Raji (cell line): ENCODE results near the gene CD14.

Experiments
- POLR2A ChIP-seq: IDR thresholded peaks from 2 replicates; pipeline ENCODE4 v1.6.1; 2011; ENCODE audit warnings: low read depth, low read length, control low read depth; ENCODE audit not compliant: insufficient read depth

The CD14 gene

DNA sequence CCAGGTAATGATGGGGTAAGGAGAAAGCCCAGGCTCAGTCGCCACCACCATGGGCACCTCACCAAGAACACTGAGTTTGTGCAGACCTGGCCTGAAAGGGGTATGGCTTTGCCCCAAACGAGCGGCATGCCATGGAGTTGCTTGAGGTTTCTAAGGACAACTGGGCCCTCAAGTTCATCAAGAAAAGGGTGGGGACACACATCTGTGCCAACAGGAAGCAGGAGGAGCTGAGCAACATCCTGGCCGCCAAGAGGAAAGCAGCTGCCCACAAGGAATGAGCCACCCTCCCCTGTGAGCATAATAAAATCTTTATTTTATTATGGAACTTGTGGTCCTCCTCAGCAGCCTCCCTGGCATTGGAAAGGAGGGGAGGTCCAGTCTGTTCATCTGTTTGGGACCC lies 23.8 kb downstream of the CD14 start:
- TF ChIP-seq POLR2A = no peak

DNA sequence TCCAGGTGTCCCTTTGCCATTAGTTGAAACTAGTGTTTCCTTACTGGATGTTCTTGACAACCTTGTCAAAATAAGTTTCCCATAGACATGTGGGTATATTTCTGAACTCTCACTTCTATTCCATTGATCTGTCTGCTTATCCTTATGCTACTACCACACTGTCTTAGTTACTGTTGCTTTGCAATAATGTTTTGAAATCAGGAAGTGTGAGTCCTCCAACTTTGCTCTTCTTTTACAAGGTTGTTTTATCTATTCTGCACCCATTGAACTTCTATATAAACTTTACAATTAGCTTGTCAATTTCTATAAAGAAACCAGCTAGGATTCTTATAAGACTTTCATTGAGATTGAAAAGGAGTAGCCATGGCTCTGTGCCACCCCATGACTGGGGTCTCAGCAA lies 24.3 kb downstream of the CD14 start:
- no peak for TF ChIP-seq POLR2A

DNA sequence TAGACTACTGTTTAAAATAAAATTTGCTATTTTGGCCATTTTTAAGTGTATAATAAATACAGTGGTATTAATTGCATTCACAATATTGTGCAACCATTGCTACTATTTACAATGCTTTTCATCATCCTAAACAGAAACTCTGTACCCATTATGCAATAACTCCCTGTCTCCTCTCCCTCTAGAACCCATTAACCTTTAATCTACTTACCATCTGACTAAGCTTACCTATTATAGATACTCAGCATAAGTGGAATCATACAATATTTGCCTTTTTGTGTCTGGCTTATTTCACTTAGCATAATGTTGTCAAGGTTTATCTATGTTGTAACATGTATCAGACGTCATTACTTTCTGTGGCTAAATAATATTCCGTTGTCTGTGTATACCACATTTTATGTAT lies 25.9 kb downstream of the CD14 start:
- no peak for TF ChIP-seq POLR2A

DNA sequence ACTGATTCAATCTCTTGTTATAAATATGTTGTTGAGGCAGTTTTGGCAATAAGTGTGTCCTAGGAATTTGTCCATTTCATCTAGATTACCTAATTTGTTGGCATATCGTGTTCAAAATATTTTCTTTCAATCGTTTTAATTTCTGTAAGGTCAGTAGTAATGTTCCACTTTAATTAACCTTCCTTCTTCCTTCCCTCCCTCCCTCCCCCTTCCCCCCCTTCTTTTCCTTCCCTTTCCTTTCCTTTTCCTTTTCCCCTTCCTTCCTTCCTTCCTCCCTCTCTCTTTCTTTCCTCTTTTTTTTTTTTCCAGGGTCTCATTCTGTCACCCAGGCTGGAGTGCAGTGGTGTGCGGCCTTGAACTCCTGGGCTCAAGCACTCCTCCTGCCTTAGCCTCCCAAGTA lies 27.1 kb downstream of the CD14 start:
- TF ChIP-seq POLR2A = no peak

DNA sequence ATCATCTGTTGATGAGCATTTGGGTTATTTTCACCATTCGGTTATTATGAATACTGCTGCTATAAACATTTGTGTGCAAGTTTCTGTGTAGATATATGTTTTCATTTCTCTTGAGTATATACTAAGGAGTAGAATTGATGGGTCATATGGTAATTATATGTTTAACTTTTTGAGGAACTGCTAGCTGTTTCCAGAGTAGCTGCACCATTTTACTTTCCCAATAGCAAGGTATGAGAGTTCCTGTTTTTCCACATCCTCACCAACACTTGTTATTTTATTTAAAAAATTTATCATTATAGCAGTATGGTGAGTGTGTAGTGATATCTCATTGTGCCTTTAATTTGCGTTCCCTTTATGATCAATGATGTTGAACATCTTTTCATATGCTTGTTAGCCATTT lies 29.2 kb downstream of the CD14 start:
- TF ChIP-seq POLR2A = no peak

DNA sequence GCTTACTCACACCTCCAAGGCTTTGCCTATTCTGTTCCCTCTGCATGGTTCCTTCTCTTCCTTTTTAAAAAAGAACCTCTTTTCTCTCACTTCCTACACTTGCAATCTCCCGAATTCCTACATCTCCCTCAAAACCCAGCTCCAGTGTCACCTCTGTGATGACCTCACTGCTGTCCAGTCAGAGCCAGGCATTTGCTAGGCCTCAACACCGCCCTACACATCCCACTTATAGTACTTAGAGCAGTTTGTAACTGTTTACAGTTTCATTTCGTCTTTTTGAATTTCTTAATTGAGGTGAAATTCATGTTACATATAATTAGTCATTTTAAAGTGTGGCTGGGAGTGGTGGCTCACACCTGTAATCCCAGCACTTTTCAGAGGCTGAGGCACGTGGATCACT lies 30.8 kb downstream of the CD14 start:
- TF ChIP-seq POLR2A = no peak

DNA sequence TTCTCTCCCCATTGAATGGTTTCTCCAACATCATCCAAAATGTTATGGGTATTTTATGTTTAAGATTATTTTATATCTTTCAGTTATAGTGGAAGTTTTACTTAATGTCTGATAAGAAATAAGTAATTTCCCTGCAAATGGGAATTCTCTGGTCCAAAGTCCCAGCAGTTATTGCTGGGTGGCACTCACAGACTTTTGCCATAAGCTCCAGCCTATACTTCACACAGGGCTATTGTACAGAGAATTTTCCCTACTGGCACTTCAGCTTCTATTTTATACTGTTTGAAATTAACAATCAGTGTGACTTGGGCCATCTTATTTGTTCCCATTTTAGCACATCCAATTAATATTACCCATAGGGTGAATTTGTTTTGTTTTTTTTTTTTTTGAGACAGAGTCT lies 32.9 kb downstream of the CD14 start:
- no peak for TF ChIP-seq POLR2A

DNA sequence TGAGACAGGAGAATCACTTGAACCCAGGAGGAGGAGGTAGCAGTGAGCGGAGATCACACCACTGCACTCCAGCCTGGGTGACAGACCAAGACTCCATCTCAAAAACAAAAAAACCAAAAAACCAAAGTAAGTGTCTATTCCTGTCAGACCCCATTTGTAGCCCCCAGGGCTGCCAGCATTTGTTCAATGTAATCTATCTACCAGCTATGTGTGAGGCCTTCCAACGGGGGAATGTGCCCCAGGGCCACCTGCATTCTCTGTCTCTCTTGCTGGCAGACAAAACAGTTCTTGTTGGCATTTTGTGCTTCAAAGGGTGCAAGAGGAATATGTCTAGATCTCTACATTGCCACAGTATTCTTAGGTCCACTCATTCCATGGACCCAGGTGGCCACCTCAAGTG lies 34.1 kb downstream of the CD14 start:
- TF ChIP-seq POLR2A = no peak

DNA sequence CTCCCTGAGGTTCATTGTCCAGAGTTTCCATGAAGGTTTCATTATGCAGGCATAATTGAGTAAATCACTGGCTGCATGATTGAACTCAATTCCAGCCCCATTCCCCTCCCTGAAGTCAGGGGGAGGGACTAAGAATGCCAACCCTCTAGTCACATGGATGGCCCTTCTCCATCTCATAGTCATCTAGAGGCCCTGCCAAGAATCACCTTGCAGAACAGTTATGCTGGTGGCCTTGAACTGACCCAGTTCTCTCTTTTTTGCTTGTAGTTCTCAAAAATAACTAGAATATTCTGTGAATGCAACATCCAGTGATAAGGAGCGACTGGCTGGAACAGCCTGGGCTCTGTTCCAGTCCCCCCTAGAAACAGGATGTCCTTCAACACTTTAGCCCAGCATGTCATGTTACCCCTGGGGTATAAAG lies 36.6 kb downstream of the CD14 start:
- TF ChIP-seq POLR2A = no peak

DNA sequence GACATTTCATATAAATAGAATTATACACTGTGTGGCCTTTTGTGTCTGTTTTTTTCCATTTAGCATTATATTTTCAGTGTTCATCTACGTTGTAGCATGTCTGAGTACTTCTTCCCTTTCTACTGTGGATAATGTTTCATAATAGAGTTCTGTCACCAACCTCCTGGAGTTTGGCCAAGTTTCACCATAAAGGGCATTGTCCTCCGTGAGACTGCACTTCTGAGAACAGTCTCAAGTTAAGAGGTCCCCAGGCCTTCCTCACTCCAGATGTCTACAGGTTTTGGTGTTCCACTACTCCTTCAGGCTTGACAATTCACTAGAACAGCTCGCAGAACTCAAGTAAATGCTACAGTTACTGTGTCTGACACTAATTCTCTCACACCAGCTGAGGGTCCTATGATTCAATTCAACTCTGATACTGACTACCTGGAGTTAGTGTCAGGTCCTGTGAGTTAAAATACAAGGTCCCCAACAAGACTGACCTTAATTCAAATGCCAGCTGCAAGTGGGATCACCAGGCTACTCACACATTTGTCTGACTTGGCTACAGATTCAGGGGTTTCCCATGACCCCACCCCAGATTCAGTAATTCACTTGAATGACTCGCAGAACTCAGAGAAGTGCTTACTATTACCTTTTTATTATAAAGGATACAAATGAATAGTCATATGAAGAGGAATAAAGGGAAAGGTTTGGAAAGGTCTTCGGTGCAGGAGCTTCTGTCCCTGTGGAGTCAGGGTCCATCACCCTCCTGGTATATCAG lies 37.3 kb downstream of the CD14 start:
- TF ChIP-seq POLR2A = no peak

DNA sequence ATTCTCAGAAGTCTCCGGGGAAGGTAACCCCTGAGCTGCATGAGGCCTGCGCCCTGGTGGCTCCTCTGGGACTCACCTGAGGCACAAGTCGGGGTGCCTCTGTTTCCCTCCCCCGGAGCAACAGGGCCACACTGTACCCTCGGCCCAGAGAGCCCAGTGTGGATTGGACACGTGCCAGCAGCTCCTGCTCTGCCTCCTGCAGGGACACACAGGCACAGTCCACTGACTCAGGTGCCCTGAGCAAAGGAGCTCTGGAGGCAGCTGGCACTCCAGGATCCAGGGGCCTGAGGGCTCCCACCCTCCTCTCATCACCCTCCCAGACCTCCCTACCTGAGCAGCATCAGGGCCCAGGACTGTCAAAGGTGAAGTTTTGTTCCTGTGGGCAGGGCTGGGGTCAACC lies 38.8 kb downstream of the CD14 start:
- TF ChIP-seq POLR2A = no peak

DNA sequence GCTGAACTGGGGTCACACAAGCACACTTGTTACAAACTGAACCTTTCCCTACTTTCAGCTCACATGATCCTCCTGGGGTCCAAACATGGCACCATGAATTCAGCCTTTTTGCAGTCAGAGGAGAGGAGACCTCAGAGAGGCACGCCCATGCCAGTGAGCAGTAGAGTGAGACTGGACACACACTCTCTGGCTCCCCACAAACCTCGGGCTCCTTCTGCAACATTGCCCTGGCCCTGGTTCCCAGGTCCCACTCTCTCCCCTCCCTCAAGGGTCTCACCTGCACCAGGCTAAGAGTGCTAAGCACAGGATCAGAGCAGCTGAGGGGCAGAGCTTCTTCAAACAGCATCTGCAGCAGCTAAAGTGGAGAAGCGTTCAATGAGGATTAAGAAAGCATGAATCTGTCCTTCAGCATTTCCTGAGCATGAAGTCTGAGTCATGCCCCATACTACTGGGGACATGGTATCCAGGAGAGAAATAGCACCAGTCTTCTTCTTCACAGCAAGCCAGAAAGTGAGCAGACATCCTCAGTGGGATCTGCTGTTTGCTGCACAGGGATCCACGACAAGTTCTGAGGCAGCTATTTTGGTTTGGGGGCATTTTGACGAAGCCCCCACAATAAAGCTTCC lies 41.1 kb downstream of the CD14 start:
- no peak for TF ChIP-seq POLR2A

DNA sequence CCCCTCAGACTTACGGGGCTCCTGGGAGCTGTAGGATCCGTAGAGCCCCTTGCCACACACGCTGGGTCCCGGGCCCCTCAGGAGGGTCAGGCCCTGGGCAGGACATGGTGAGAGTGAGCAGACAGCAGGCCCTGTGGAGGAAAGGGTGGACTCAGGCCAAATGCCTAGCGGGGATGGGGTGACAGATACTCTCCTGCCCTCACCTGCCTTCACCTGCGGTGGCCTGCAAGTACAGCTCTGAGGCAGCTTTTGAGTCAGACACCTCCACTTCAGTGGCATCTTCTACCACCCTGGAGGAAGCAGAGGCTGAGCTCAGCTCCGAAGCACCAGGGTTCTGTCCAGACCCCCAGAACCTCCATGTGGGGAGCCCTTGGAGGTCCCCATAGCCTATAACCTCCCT lies 42.1 kb downstream of the CD14 start:
- TF ChIP-seq POLR2A = no peak

DNA sequence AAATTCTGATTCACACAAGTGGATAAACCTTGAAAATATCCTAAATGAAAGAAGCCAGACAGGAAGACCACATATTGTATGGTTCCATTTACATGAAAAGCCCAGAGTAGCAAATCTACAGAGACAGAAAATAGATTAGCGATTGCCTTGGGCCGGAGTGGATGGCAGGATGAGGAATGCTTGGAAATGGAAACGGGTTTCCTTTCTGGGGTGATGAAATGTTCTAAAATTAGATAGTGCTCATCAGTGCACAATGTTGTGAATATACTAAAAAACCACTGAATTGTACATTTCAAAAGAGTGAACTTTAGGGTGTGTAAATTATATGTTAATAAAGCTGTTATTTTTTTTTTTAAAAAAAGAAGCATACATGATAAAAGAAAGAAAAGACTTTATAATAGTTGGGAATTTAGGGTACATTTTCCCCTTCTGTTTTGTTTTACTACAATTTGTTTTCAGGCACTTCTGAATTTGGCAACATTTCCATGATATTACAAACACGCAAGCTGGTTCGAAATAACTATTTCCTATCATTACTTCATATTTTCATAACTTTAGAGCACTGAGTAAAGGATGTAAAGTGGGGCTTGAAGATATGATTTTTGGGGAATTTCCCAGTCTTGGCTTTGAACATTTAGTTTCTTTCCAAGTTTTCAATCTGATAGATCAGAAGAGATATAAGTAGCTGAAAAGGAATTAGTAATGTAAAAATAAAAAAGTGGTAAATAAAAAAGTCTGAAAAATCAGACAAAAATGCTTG lies 44.5 kb downstream of the CD14 start:
- TF ChIP-seq POLR2A = no peak

DNA sequence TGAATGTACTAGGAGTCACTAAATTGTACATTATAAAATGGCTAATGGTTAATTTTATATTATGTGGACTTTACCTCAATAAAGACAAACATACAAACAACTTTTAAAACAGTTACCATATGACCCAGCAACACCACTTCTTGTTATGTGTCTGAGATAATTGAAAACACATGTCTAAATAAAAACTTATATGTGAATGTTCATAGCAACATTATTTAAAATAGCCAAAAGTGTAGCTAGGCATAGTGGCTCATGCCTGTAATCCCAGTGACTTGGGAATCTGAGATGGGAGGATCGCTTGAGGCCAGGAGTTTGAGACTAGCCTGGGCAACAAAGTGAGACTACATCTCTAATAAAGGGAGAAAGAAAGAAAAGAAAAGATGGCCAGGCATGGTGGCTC lies 45.5 kb downstream of the CD14 start:
- no peak for TF ChIP-seq POLR2A
